H7 (cell line): ENCODE data around the gene AMMECR1L. TPM values are rescaled to one million over a fixed set of nuclear protein-coding genes. Genes with fewer than 3 reads are reported as not detected.
"Not testable (repeated sequence)": the region's sequence is repeated elsewhere in the genome, so short reads cannot be mapped to it uniquely, and the experiment has no call there.

Experiments used
- DNase-seq: peaks from one replicate; pipeline ENCODE4 v3.0.0; 2012
- H3K27me3 ChIP-seq: 2 replicates; pipeline ENCODE4 v1.6.0; 2011; ENCODE audit warnings: mild to moderate bottlenecking, low read length; ENCODE audit not compliant: control insufficient read depth, insufficient read depth
- H3K36me3 ChIP-seq: replicated peaks from 2 replicates; pipeline ENCODE4 v1.5.1; 2011; ENCODE audit warnings: low read length; ENCODE audit not compliant: control insufficient read depth, insufficient read depth
- H3K4me3 ChIP-seq: 2 replicates; pipeline ENCODE4 v1.5.1; 2011; ENCODE audit warnings: low read depth, mild to moderate bottlenecking, control low read depth, low read length, moderate library complexity; ENCODE audit not compliant: insufficient read depth
- total RNA-seq: library from RNA; depleted of rRNA; stranded (reverse); fragments of >200 nt; shearing (Covaris generic); gene quantifications from 2 replicates; pipeline ENCODE4 v1.2.3, GENCODE V29; 2014; rRNA removed

AMMECR1L gene
- total RNA-seq, 1 experiment from 2014 or later: 12.1 TPM

GRCh38 chr2:127841466-127842178, 44.1 kb downstream of the AMMECR1L start:
- Histone ChIP-seq H3K27me3 (no peaks in the 10 kb centered on the region), H3K36me3 (peaks cover 6% of the 10 kb centered on the region), H3K4me3 (no peak overlapping the region)
- DNase-seq: peak; percentile 51

GRCh38 chr2:127840893-127841292, 44.9 kb downstream of the AMMECR1L start:
- peaks cover 2% of the 10 kb centered on the region; the same call in 1 of the 2 replicates for H3K36me3 ChIP-seq
- no peaks in the 10 kb centered on the region for H3K27me3 ChIP-seq
- no peak for DNase-seq
- H3K4me3 ChIP-seq: no peak overlapping the region

GRCh38 chr2:127834951-127835350, 50.8 kb downstream of the AMMECR1L start:
- Histone ChIP-seq H3K36me3 (no peaks in the 10 kb centered on the region), H3K27me3 (no peaks in the 10 kb centered on the region), H3K4me3 (no peak overlapping the region)
- DNase-seq: no peak

GRCh38 chr2:127829845-127830246, 55.9 kb downstream of the AMMECR1L start:
- DNase-seq: peak; percentile 50
- no peak overlapping the region for H3K4me3 ChIP-seq
- no peaks in the 10 kb centered on the region for H3K36me3 ChIP-seq
- no peaks in the 10 kb centered on the region for H3K27me3 ChIP-seq

GRCh38 chr2:127826708-127827107, 59.0 kb downstream of the AMMECR1L start:
- H3K27me3 ChIP-seq, DNase-seq, H3K36me3 ChIP-seq, H3K4me3 ChIP-seq: not testable (repeated sequence)

GRCh38 chr2:127826047-127826446, 59.7 kb downstream of the AMMECR1L start:
- DNase-seq: no peak
- H3K27me3 ChIP-seq: no peaks in the 10 kb centered on the region
- no peaks in the 10 kb centered on the region for H3K36me3 ChIP-seq
- H3K4me3 ChIP-seq: no peak overlapping the region

GRCh38 chr2:127820080-127820668, 65.6 kb downstream of the AMMECR1L start:
- no peak for DNase-seq
- Histone ChIP-seq H3K4me3 (no peak overlapping the region), H3K27me3 (no peaks in the 10 kb centered on the region), H3K36me3 (no peaks in the 10 kb centered on the region)

GRCh38 chr2:127818794-127819425, 66.8 kb downstream of the AMMECR1L start:
- Histone ChIP-seq H3K36me3 (no peaks in the 10 kb centered on the region), H3K4me3 (no peak overlapping the region), H3K27me3 (no peaks in the 10 kb centered on the region)
- DNase-seq: no peak

- DNase-seq: no peak
- H3K27me3 ChIP-seq: no peaks in the 10 kb centered on the region
- H3K4me3 ChIP-seq: no peak overlapping the region
- no peaks in the 10 kb centered on the region for H3K36me3 ChIP-seq
These were observed 67.5 kb downstream of the AMMECR1L start for GRCh38 chr2:127818241-127818640.

GRCh38 chr2:127814677-127815076, 71.1 kb downstream of the AMMECR1L start:
- no peak for DNase-seq
- no peaks in the 10 kb centered on the region for H3K36me3 ChIP-seq
- H3K4me3 ChIP-seq: no peak overlapping the region
- H3K27me3 ChIP-seq: no peaks in the 10 kb centered on the region

GRCh38 chr2:127812441-127812840, 73.3 kb downstream of the AMMECR1L start:
- H3K4me3 ChIP-seq, DNase-seq, H3K36me3 ChIP-seq, H3K27me3 ChIP-seq: not testable (repeated sequence)

Other genes with a start within 250 kb of the AMMECR1L start
- not detected in 2 replicates for gene GPR17, start 239.8 kb downstream of the AMMECR1L start, total RNA-seq
- 0.33 and 1.4 TPM in 2 replicates for gene LIMS2, start 210.4 kb downstream of the AMMECR1L start, total RNA-seq
- 10.5 and 13.4 TPM in 2 replicates for gene SFT2D3, start 184.5 kb downstream of the AMMECR1L start, total RNA-seq
- 43.3 and 48.8 TPM in 2 replicates for gene WDR33, start 74.8 kb downstream of the AMMECR1L start, total RNA-seq
- 24.8 and 32.7 TPM in 2 replicates for gene POLR2D, start 27.8 kb downstream of the AMMECR1L start, total RNA-seq
- gene SAP130, start 142.1 kb upstream of the AMMECR1L start, total RNA-seq: 23.0 and 23.3 TPM in 2 replicates
- 26.4 and 29.2 TPM in 2 replicates for gene UGGT1, start 205.2 kb upstream of the AMMECR1L start, total RNA-seq